ENCODE data around the gene AKNAD1. TPM values are rescaled to one million over a fixed set of nuclear protein-coding genes. Genes with fewer than 3 reads are reported as not detected.

AKNAD1 gene
- polyA plus RNA-seq, 1 donor from 2014 or later: not detected

DNA sequence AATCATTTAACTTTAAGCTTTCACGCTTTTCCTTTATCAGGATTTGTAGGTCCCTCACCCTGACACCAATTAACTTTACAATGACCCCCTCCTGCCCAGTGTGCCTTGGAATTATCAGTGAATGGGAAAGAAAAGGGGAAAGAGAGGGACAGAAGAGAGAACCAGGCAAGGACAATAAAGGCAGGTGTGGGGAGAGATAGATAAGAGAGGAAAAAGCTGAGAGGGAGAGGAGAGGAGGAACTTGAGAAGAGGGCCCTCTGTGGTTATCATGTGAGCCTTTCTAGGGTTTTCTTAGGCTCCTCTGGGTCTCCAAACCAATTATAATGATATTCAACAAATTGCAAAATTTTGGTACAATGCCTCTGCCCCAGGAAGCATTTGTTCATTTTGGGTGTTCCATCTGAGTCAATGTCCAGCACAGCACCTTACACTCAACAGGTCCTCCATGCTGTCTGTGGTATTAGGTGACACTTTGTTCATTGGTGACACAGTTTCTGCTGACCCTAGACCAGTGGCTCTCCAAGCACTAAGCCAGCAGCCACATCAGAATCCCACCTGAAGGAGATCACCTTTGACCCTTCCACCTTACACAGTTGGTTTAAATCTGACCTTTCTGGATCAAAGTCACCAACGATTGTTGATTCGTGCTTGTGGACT lies 14.2 kb downstream of the AKNAD1 start:
- TF ChIP-seq RAD21 (conservative IDR thresholded peaks at IDR 0.05): no peak
- no peak for TF ChIP-seq EP300 (conservative IDR thresholded peaks at IDR 0.05; ENCODE audit: poor library complexity, severe bottlenecking)
- TF ChIP-seq, protein P1, sequence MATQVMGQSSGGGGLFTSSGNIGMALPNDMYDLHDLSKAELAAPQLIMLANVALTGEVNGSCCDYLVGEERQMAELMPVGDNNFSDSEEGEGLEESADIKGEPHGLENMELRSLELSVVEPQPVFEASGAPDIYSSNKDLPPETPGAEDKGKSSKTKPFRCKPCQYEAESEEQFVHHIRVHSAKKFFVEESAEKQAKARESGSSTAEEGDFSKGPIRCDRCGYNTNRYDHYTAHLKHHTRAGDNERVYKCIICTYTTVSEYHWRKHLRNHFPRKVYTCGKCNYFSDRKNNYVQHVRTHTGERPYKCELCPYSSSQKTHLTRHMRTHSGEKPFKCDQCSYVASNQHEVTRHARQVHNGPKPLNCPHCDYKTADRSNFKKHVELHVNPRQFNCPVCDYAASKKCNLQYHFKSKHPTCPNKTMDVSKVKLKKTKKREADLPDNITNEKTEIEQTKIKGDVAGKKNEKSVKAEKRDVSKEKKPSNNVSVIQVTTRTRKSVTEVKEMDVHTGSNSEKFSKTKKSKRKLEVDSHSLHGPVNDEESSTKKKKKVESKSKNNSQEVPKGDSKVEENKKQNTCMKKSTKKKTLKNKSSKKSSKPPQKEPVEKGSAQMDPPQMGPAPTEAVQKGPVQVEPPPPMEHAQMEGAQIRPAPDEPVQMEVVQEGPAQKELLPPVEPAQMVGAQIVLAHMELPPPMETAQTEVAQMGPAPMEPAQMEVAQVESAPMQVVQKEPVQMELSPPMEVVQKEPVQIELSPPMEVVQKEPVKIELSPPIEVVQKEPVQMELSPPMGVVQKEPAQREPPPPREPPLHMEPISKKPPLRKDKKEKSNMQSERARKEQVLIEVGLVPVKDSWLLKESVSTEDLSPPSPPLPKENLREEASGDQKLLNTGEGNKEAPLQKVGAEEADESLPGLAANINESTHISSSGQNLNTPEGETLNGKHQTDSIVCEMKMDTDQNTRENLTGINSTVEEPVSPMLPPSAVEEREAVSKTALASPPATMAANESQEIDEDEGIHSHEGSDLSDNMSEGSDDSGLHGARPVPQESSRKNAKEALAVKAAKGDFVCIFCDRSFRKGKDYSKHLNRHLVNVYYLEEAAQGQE (IDR thresholded peaks at IDR 0.05; ENCODE audit: borderline replicate concordance): no peak
- no peak for TF ChIP-seq EZH2 (IDR thresholded peaks at IDR 0.05; ENCODE audit: borderline replicate concordance, insufficient read depth, low read length, poor library complexity, severe bottlenecking)
- TF ChIP-seq TAF1 (IDR thresholded peaks at IDR 0.05; ENCODE audit: low read depth): no peak
- no peak for TF ChIP-seq SMC3 (conservative IDR thresholded peaks at IDR 0.05; ENCODE audit: poor library complexity)
- TF ChIP-seq, protein P2, sequence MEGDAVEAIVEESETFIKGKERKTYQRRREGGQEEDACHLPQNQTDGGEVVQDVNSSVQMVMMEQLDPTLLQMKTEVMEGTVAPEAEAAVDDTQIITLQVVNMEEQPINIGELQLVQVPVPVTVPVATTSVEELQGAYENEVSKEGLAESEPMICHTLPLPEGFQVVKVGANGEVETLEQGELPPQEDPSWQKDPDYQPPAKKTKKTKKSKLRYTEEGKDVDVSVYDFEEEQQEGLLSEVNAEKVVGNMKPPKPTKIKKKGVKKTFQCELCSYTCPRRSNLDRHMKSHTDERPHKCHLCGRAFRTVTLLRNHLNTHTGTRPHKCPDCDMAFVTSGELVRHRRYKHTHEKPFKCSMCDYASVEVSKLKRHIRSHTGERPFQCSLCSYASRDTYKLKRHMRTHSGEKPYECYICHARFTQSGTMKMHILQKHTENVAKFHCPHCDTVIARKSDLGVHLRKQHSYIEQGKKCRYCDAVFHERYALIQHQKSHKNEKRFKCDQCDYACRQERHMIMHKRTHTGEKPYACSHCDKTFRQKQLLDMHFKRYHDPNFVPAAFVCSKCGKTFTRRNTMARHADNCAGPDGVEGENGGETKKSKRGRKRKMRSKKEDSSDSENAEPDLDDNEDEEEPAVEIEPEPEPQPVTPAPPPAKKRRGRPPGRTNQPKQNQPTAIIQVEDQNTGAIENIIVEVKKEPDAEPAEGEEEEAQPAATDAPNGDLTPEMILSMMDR (IDR thresholded peaks at IDR 0.05; ENCODE audit: poor library complexity, severe bottlenecking): no peak
- TF ChIP-seq MXI1 (conservative IDR thresholded peaks at IDR 0.05; ENCODE audit: poor library complexity, severe bottlenecking): no peak
- TF ChIP-seq POLR2AphosphoS5 (IDR thresholded peaks at IDR 0.05): no peak
- Histone ChIP-seq H3K27me3 (ENCODE audit: insufficient read depth, low read depth, low read length) (no peaks in the 10 kb centered on the region), H4K20me1 (ENCODE audit: insufficient read depth) (no peaks in the 10 kb centered on the region), H3K9ac (ENCODE audit: low read length) (no peak overlapping the region), H3K9me2 (ENCODE audit: insufficient read depth, low read length) (no peaks in the 10 kb centered on the region), H3K4me3 (ENCODE audit: low read length) (no peak overlapping the region), H3K9me3 (ENCODE audit: low read length) (no peaks in the 10 kb centered on the region), H3K4me2 (ENCODE audit: low read length) (no peak overlapping the region), H3F3A (ENCODE audit: insufficient read depth, low read length, poor library complexity, severe bottlenecking) (no peaks in the 10 kb centered on the region), H3K27ac (ENCODE audit: low read length) (no peak overlapping the region), H3K79me2 (replicated peaks; ENCODE audit: insufficient read depth, low read length) (no peaks in the 10 kb centered on the region), H3K36me3 (ENCODE audit: insufficient read depth, low read length) (no peaks in the 10 kb centered on the region), H2AFZ (ENCODE audit: low read depth, low read length) (no peak overlapping the region)

DNA sequence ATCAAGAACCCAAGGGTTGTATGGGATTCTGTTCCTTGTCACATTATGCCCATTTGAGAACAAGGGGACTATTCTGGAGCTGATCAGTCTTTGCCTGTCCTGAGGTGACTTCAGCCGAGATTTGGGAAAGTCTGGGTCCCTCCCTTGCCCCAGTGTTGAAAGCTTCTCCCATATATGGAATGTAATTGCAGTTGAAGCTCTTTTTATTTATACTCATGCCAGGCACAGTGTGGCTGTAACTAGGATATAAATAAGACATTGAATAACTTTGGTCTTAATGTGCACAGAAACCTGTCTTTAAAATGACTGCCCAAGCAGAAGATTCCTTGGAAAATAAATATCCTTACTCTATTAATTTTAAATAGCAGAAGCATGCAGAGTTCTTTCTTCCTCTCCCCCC lies 15.2 kb downstream of the AKNAD1 start:
- no peak overlapping the region for H3K4me2 ChIP-seq (ENCODE audit: low read length)
- H3K27me3 ChIP-seq (ENCODE audit: insufficient read depth, low read depth, low read length): no peaks in the 10 kb centered on the region
- H2AFZ ChIP-seq (ENCODE audit: low read depth, low read length): no peak overlapping the region
- no peaks in the 10 kb centered on the region for H4K20me1 ChIP-seq (ENCODE audit: insufficient read depth)
- H3K9me2 ChIP-seq (ENCODE audit: insufficient read depth, low read length): no peaks in the 10 kb centered on the region
- TF ChIP-seq, protein P1 (IDR thresholded peaks at IDR 0.05; ENCODE audit: borderline replicate concordance): no peak
- TF ChIP-seq EP300 (conservative IDR thresholded peaks at IDR 0.05; ENCODE audit: poor library complexity, severe bottlenecking) (no peak), SMC3 (conservative IDR thresholded peaks at IDR 0.05; ENCODE audit: poor library complexity) (no peak), EZH2 (IDR thresholded peaks at IDR 0.05; ENCODE audit: borderline replicate concordance, insufficient read depth, low read length, poor library complexity, severe bottlenecking) (no peak), TAF1 (IDR thresholded peaks at IDR 0.05; ENCODE audit: low read depth) (no peak), POLR2AphosphoS5 (IDR thresholded peaks at IDR 0.05) (no peak), MXI1 (conservative IDR thresholded peaks at IDR 0.05; ENCODE audit: poor library complexity, severe bottlenecking) (no peak), RAD21 (conservative IDR thresholded peaks at IDR 0.05) (no peak)
- TF ChIP-seq, protein P2 (IDR thresholded peaks at IDR 0.05; ENCODE audit: poor library complexity, severe bottlenecking): no peak
- H3K27ac ChIP-seq (ENCODE audit: low read length): no peak overlapping the region
- no peaks in the 10 kb centered on the region for H3F3A ChIP-seq (ENCODE audit: insufficient read depth, low read length, poor library complexity, severe bottlenecking)
- H3K4me3 ChIP-seq (ENCODE audit: low read length): no peak overlapping the region
- no peaks in the 10 kb centered on the region for H3K79me2 ChIP-seq (replicated peaks; ENCODE audit: insufficient read depth, low read length)
- H3K9ac ChIP-seq (ENCODE audit: low read length): no peak overlapping the region
- H3K9me3 ChIP-seq (ENCODE audit: low read length): no peaks in the 10 kb centered on the region
- no peaks in the 10 kb centered on the region for H3K36me3 ChIP-seq (ENCODE audit: insufficient read depth, low read length)
